GM12878 (cell line): ENCODE measurements around the gene FAM81A. TPM values are rescaled to one million over a fixed set of nuclear protein-coding genes. Genes with fewer than 3 reads are reported as not detected.

Source experiments
- CBX5 ChIP-seq: sonication (generic); IDR thresholded peaks from 2 replicates; pipeline ENCODE4 v1.6.1; 2016; ENCODE audit warnings: low read depth, moderate library complexity, mild to moderate bottlenecking, inconsistent platforms
- CHD4 ChIP-seq: fragments of 200-600 bp; sonication (generic); IDR thresholded peaks from 2 replicates; pipeline ENCODE4 v1.6.1; 2016; ENCODE audit warnings: mild to moderate bottlenecking
- CTCF ChIP-seq, 3 experiments: IDR thresholded peaks in 2 of 3; conservative IDR thresholded peaks in 1 of 3; 2 replicates each; pipeline ENCODE4 v1.5.1; 2011; ENCODE audit warnings: low read depth in 3 of 3, low read length in 3 of 3, mild to moderate bottlenecking in 3 of 3, control low read depth in 2 of 3, moderate library complexity in 2 of 3, inconsistent platforms in 1 of 3, mixed read lengths in 1 of 3; ENCODE audit not compliant: control insufficient read depth in 2 of 3, insufficient read depth in 1 of 3; ENCODE audit errors: extremely low read depth in 1 of 3
- HCFC1 ChIP-seq: fragments of 150-350 bp; IDR thresholded peaks from 2 replicates; pipeline ENCODE4 v1.6.1; 2014; ENCODE audit warnings: low read length
- IKZF1 ChIP-seq: fragments of 450-650 bp; conservative IDR thresholded peaks from 2 replicates; pipeline ENCODE4 v1.6.1; 2017; ENCODE audit warnings: antibody characterized with exemption, mild to moderate bottlenecking
- IKZF2 ChIP-seq, 2 experiments: fragments of 450-650 bp; IDR thresholded peaks; 2 replicates each; pipeline ENCODE4 v1.6.1; 2017; ENCODE audit warnings: mild to moderate bottlenecking in 2 of 2, moderate library complexity in 2 of 2
- NBN ChIP-seq: fragments of 450-650 bp; IDR thresholded peaks from 2 replicates; pipeline ENCODE4 v1.6.1; 2016
- POU2F2 ChIP-seq: IDR thresholded peaks from 3 replicates; pipeline ENCODE4 v1.6.1; 2011; ENCODE audit warnings: low read depth, mild to moderate bottlenecking, low read length, borderline replicate concordance
- RELA ChIP-seq: fragments of 450-650 bp; IDR thresholded peaks from 2 replicates; pipeline ENCODE4 v1.8.0; 2014; ENCODE audit warnings: borderline replicate concordance; ENCODE audit not compliant: partially characterized antibody
- SPI1 ChIP-seq: IDR thresholded peaks from 2 replicates; pipeline ENCODE4 v1.6.1; 2011; ENCODE audit warnings: low read depth, mild to moderate bottlenecking, low read length, moderate library complexity, borderline replicate concordance; ENCODE audit not compliant: insufficient read depth
- STAT1 ChIP-seq: fragments of 450-650 bp; conservative IDR thresholded peaks from 2 replicates; pipeline ENCODE4 v1.6.1; 2014; ENCODE audit warnings: antibody characterized with exemption, mild to moderate bottlenecking
- TCF3 ChIP-seq: IDR thresholded peaks from 2 replicates; pipeline ENCODE4 v1.6.1; 2012; ENCODE audit warnings: low read depth, mild to moderate bottlenecking, low read length, borderline replicate concordance; ENCODE audit not compliant: insufficient read depth
- ZBTB4 ChIP-seq: fragments of 450-650 bp; formaldehyde crosslinking; IDR thresholded peaks from 2 replicates; pipeline ENCODE4 v1.4.0; 2022; ENCODE audit warnings: mild to moderate bottlenecking, moderate library complexity
- polyA plus RNA-seq, 11 experiments: library from polyadenylated mRNA; depleted of rRNA in 4 of 11; unstranded in 6 of 11; stranded (reverse) in 5 of 11; fragments of >200 nt; fragmentation: Nextera tagmentation in 4 of 11; fragmentation: Illumina TruSeq in 1 of 11; extraction: Ambion mirVana in 4 of 11; extraction: Trizol in 1 of 11; gene quantifications; 1 replicate in 1 of 11; 2 replicates in 10 of 11; pipeline versions ENCODE4 v1.2.1 to v1.2.3, GENCODE V29; 2011 to 2016; ENCODE audit warnings: inconsistent platforms in 2 of 11, missing spikeins in 2 of 11, low read depth in 1 of 11
- total RNA-seq, 4 experiments: library from RNA; depleted of rRNA in 3 of 4; stranded (reverse); fragments of >200 nt in 3 of 4; fragmentation: Illumina TruSeq in 1 of 4; extraction: Trizol in 1 of 4; gene quantifications; 2 replicates each; pipeline versions ENCODE4 v1.2.1 to v1.2.3, GENCODE V29; 2013 to 2021

FAM81A gene
- total and polyA plus RNA-seq, 10 of the 15 experiments (the other 5 are each of a cell fraction or from before 2014, with no cell fraction given), result 0.18 to 34.5 (median 16.2) TPM

- no peak for TF ChIP-seq TCF3
- peak; percentile 33; the same call in 1 of the 2 replicates for TF ChIP-seq IKZF1
- 0 out of 4 replicates have a peak, but pooled peaks have one; percentile 15 to 32 for TF ChIP-seq IKZF2 (IDR thresholded peaks at IDR 0.05)
- no peak for TF ChIP-seq STAT1
- no peak for TF ChIP-seq CHD4
- TF ChIP-seq NBN, result 0 out of 2 replicates have a peak, but pooled peaks have one; percentile 32
- TF ChIP-seq HCFC1, result no peak
- no peak for TF ChIP-seq RELA
- no peak for TF ChIP-seq CBX5
- TF ChIP-seq SPI1, result peak; percentile 59; the same call in 1 of the 2 replicates
- peak; percentile 75 to 92 (median 90) for TF ChIP-seq CTCF (IDR thresholded peaks at IDR 0.05 in 2 of 3, conservative IDR thresholded peaks at IDR 0.05 in 1 of 3; ENCODE audit: control insufficient read depth in 2 of 3, extremely low read depth in 1 of 3, insufficient read depth in 1 of 3, low read depth in 3 of 3, low read length in 3 of 3)
- TF ChIP-seq POU2F2, result peak; percentile 81; the same call in 1 of the 3 replicates
- no peak for TF ChIP-seq ZBTB4 (CRISPR knock-in tag)
Measured at GRCh38 chr15:59492389-59493377, 54.7 kb downstream of the FAM81A start (continued).
